Activated CD4-positive, alpha-beta T cell treated with anti-CD3 and anti-CD28 coated beads, Interleukin-2, amount 50 U/mL, for 24 hours (primary cell): ENCODE measurements around the gene TTPAL.
"Not testable (repeated sequence)": the region's sequence is repeated elsewhere in the genome, so short reads cannot be mapped to it uniquely, and the experiment has no call there.

Experiments used
- DNase-seq, 2 donors: peaks; one replicate each; pipeline ENCODE4 v3.0.0-alpha.2; 2020; ENCODE audit warnings: low read depth in 1 of 2, low spot score in 1 of 2

The TTPAL gene

GRCh38 chr20:44467289-44467883 is 8.3 kb upstream of the TTPAL start:
- no peak for DNase-seq

DNA sequence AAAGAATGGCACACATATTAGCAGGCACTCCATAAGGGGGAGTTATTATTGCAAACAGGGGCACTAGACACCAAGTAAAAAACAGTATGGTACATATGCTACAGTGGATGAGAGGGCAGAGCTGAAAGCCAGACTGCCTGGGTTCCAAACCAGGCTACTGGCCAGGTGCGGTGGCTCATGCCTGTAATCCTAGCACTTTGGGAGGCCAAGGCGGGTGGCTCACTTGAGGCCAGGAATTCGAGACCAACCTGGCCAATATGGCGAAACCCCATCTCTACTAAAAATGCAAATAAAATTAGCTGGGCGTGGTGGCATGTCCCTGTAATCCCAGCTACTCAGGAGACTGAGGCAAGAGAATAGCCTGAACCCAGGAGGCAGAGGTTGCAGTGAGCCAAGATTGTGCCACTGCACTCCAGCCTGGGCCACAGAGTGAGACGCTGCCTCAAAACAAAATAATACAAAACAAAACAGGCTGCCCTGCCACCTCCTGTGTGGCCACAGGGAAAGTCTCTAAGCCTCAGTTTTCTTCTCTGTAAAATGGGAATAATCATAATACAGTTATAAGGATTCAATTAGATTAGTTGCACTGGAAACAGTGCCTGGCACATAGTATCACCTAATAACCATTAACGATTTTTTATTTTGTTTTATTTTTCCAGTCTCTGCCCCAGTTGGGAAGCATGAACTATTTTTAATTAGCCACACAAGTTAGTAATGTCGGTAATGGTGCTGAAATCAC is 7.5 kb upstream of the TTPAL start:
- no peak for DNase-seq

DNA sequence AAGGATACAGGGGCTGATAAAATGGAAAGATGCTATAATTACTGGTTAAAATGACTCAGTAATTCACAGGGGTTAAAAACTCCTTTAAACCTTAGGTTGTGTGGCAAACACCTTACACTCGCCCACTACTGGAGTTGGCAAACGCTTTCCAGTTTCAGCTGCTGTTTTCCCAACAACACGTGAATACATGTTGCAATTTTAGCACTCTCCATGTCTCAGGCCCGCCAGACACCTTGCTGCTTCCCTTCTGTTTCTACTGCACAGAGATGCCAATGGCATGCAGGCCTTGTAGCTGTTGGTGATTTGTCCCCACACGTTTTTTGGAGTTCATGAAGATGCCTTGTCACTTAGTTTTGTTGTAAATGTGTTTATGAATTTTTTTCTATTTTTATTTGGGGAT is 5.3 kb upstream of the TTPAL start:
- DNase-seq, result no peak

DNA sequence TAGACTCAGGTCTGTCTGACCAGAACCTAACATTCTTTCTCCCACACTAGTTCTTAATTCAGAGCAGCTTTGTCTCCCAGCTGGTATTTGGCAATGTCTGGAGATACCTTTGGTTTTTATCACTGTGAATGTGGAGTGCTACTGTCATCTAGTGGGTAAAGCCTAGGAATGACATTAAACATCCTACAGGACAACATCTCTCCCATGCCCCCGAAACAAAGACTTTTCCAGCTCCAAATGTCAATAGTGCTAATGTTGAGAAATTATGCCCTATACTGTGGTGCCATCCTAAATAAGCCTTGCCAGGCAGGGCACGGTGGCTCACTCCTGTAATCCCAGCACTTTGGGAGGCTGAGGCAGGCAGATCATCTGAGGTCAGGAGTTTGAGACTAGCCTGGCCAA is 4.2 kb upstream of the TTPAL start:
- DNase-seq, result no peak

DNA sequence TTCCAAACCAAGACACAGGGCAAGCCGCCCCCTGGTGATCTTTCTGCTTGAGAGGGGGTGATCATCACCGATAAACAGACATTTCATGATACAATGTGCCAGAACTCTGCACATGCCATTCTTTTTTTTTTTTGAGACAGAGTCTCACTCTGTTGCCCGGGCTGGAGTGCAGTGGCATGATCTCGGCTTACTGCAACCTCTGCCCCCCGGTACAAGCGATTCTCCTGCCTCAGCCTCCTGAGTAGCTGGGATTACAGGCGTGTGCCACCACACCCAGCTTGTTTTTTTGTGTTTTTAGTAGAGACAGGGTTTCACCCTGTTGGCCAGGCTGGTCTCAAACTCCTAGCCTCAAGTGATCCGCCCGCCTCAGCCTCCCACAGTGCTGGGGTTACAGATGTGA is 3.4 kb upstream of the TTPAL start:
- not testable (repeated sequence) for DNase-seq

DNA sequence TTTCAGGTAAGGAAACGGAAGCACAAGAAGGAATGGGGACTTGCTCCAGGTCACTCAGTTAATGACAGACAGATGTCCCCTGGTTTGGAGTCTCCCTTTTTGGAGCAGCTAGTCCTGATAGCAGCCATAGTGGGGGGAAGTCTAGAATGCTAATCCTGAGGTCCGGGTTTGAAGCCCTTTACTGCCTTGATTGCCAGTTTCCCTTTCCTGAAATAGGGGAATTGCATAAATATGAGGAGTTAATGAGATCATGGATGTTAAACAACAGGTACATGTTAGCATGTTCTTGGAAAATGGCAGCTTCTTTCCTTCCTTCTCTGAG is 341 bp upstream of the TTPAL start:
- DNase-seq, result no peak

GRCh38 chr20:44477151-44477550 is 1.5 kb downstream of the TTPAL start:
- no peak for DNase-seq

DNA sequence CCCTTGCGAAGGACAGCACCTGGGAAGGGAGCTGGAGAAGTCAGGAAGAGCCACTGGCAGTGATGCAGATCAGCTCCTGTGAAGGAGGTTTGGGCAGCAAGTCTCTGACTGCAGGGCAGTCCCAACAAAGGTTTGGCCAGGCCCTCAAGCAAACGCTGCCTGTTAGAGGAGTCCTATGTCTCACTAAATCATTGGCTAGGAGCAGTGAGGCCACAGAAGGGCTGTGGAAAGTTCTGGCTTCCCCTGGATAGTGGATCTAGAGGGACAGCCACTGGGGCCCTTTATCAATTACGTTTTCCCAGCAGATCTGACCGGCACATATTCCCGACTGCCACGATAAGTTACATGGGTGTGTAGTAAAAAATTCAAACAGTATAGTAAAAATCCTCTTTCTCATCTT is 2.5 kb downstream of the TTPAL start:
- DNase-seq, result no peak

DNA sequence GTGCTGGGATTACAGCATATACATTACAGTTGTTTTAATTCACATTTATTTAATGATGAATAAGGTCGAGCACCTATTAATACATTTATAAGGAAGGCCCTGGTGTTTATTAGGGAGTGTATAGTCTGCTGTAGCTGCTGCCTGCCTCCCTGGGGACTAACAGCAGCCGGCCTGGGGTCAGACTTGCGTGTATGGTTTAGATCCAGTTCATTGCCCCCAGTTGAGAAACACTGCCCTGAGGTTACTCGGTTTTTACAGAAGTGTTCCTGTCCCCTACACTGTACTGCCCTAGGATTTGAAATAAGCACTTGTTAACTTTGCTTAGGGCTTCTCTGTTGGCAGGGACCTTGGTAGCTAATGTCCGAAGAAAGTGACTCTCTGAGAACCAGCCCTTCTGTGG is 4.0 kb downstream of the TTPAL start:
- DNase-seq, result no peak

DNA sequence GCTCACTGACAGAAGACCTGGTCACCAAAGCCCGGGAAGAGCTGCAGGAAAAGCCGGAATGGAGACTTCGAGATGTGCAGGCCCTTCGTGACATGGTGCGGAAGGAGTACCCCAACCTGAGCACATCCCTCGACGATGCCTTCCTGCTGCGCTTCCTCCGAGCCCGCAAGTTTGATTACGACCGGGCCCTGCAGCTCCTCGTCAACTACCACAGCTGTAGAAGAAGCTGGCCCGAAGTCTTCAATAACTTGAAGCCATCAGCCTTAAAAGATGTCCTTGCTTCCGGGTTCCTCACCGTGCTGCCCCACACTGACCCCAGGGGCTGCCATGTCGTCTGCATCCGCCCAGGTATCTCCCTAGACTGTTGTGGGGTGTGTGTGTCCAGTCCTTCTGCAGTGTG is 4.4 kb downstream of the TTPAL start:
- no peak for DNase-seq

DNA sequence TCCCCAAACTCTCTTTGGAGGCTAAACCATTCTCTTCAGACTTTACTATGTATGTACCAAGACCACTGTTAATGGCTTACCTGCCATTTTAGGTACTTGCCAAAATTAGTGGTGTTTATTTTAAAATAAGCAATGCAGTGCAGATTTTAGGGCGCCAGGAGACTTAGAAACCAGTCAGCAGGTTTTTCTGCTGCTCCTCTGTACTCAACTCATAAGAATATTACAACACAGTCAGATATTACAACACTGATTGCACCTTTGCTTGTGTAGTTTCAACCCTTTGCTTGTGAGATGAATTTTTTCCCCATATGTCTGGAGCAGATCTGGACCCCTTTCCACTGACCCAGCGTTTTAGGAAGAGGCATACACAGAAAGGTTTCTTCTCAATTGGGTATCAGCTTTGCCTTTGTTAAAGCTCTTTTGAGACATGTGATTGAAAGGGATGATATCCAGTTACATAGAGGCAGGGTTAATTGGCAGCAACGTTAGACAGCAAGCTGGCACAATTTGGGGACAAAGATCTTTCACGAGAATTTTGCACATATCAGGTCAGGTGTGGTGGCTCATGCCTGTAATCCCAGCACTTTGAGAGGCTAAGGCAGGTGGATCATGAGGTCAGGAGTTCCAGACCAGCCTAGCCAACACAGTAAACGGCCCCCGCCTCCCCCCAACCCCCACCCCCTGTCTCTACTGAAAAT is 6.2 kb downstream of the TTPAL start:
- DNase-seq, result no peak

DNA sequence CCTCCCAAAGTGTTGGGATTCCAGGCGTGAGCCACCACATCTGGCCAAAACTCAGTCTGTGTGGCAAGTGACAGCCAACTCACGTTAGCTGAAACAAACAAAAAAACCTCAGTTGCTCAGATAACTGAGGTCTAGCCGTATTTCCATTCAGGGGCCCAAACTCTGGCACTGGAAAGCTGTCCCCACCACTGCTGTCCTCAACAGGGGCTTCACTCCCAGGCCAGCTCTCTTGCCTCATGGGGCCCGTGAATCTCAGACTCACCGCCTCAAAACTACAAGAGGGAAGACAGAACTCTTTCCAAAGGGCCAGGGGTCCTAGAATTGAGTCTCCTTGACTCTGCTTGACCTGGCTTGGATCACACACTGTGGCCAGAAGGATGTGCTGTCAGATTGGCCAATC is 7.4 kb downstream of the TTPAL start:
- DNase-seq, result no peak

GRCh38 chr20:44485078-44485829 is 9.6 kb downstream of the TTPAL start:
- no peak for DNase-seq

- no peak for DNase-seq
Measured at GRCh38 chr20:44485830-44486198, 10.1 kb downstream of the TTPAL start.

- DNase-seq, result no peak
Measured at GRCh38 chr20:44488551-44488950, 12.9 kb downstream of the TTPAL start.

GRCh38 chr20:44489223-44489622 is 13.5 kb downstream of the TTPAL start:
- DNase-seq, result no peak

- DNase-seq, result no peak
Measured at GRCh38 chr20:44489931-44490330, 14.3 kb downstream of the TTPAL start.

DNA sequence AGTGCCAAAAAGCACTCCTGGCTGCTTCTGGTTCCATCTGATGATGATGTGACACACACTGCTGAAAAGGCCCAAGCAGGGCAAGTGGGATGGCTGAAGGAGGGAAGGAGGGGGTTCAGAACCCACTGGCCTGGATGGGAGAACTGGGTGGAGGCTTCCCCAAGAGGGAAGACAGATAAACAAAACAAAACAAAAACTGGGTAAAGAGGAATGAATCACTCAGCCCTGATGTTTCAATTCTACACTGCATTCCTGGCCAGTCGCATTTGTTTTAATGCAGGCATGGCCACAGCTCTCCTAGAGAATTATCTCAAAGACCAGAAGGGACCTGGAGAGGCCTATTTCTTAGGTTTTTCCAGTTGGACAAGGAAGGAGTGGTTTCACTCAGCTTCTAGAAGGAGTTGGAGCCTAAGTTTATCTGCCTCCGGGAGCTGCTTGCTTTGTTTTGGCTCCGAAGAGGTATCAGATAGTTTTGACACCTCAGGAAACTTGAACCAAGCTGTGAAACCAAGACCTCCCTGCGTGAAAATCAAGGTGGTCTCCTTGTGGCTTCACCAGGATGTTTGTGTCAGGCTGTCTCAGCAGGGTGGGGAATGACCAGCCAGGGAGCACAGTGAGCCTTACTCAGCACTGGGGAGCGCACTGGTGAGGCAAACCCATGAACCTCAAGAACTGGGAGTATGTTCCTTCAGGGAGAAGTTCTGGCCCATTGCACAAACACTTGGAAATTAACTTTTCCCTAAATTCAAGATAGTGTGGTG is 16.1 kb downstream of the TTPAL start:
- DNase-seq, result no peak

- no peak for DNase-seq
Measured at GRCh38 chr20:44494266-44494665, 18.6 kb downstream of the TTPAL start.

- DNase-seq, result no peak
Measured at GRCh38 chr20:44494681-44495080, 19.0 kb downstream of the TTPAL start.

DNA sequence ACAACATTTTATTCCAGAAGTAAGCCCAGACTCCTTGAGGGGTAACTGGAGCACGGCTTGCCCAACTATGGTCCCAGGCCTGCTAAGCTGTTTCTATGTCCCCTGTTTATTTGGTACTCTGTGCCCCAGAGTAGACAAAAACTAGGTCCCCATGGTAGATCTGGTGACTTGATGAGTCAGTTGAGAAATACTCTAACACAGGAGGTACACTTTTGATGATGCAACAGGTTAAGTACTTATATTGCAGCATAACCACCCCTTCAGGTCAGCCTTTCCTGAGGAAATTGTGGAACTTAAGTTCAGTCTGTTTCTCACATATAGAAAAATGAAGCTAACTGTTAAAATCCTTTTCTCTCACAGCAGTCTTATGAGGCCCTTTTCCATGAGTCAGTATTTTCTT is 19.6 kb downstream of the TTPAL start:
- no peak for DNase-seq
